Lower leg skin (tissue), 3 donors: ENCODE measurements around the gene SHROOM3.

Experiments used
- POLR2A ChIP-seq, 2 donors: fragments of 450-650 bp; IDR thresholded peaks; one replicate each; pipeline ENCODE4 v1.6.1; 2016 to 2017; ENCODE audit warnings: antibody characterized with exemption in 2 of 2, mild to moderate bottlenecking in 1 of 2, moderate library complexity in 1 of 2
- TF ChIP-seq, protein P1 (sequence below), 3 donors: fragments of 450-650 bp; IDR thresholded peaks; one replicate each; pipeline ENCODE4 v1.5.1; 2016; ENCODE audit warnings: antibody characterized with exemption in 3 of 3, mild to moderate bottlenecking in 3 of 3, moderate library complexity in 2 of 3

- TF ChIP-seq, protein P1, sequence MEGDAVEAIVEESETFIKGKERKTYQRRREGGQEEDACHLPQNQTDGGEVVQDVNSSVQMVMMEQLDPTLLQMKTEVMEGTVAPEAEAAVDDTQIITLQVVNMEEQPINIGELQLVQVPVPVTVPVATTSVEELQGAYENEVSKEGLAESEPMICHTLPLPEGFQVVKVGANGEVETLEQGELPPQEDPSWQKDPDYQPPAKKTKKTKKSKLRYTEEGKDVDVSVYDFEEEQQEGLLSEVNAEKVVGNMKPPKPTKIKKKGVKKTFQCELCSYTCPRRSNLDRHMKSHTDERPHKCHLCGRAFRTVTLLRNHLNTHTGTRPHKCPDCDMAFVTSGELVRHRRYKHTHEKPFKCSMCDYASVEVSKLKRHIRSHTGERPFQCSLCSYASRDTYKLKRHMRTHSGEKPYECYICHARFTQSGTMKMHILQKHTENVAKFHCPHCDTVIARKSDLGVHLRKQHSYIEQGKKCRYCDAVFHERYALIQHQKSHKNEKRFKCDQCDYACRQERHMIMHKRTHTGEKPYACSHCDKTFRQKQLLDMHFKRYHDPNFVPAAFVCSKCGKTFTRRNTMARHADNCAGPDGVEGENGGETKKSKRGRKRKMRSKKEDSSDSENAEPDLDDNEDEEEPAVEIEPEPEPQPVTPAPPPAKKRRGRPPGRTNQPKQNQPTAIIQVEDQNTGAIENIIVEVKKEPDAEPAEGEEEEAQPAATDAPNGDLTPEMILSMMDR (IDR thresholded peaks at IDR 0.05): no peak
- no peak for TF ChIP-seq POLR2A (IDR thresholded peaks at IDR 0.05)
Measured at GRCh38 chr4:76753814-76754213, 318.8 kb downstream of the SHROOM3 start.
